GM04503 (cell line): ENCODE data around the gene FGFRL1.

Experiments used
- DNase-seq: peaks from one replicate; pipeline ENCODE4 v3.0.0-alpha.2; 2012; ENCODE audit warnings: low read depth

The FGFRL1 gene

GRCh38 chr4:1075809-1076699 lies 64.6 kb downstream of the FGFRL1 start:
- DNase-seq, result no peak
